Panc1 (cell line): Measurements from ENCODE around the gene STK39. TPM values are rescaled to one million over a fixed set of nuclear protein-coding genes. Genes with fewer than 3 reads are reported as not detected.

Source experiments
- ATAC-seq: fragments of 200-7000 bp; cut with Tn5 transposase; 2 replicates; pipeline ENCODE4 v1.9.1; 2020; ENCODE audit warnings: mild to moderate bottlenecking, moderate library complexity
- BruUV-seq: library from RNA; stranded (reverse); fragments of 400-500 nt; replicated peaks from 2 replicates; lab custom pipeline; 2021; lab: Mats Ljungman, UMichigan
- CTCF ChIA-PET: fragments of 300-600 bp; sonication (Branson Sonifier 250); formaldehyde crosslinking; loops from one replicate; lab custom pipeline; 2022; ENCODE audit warnings: antibody characterized with exemption; lab: Charles Lee
- POLR2A ChIA-PET: fragments of 300-600 bp; sonication (Branson Sonifier 250); formaldehyde crosslinking; loops from one replicate; lab custom pipeline; 2022; ENCODE audit warnings: antibody characterized with exemption; lab: Charles Lee
- DNase-seq: peaks from one replicate; pipeline ENCODE4 v3.0.0-alpha.2; 2010; ENCODE audit warnings: low read depth, low spot score
- H3K27ac ChIP-seq: 2 replicates; pipeline ENCODE4 v1.5.1; 2011; ENCODE audit warnings: mild to moderate bottlenecking, low read length, inconsistent platforms
- H3K27me3 ChIP-seq: fragments of 200-500 bp; sonication (Bioruptor generic); 2 replicates; pipeline ENCODE4 v1.6.0; 2014; ENCODE audit warnings: low read length, inconsistent platforms; ENCODE audit not compliant: control insufficient read depth, insufficient read depth
- H3K36me3 ChIP-seq: fragments of 200-500 bp; sonication (Bioruptor generic); 2 replicates; pipeline ENCODE4 v1.5.1; 2014; ENCODE audit warnings: inconsistent platforms, mild to moderate bottlenecking, low read length, moderate library complexity; ENCODE audit not compliant: control insufficient read depth, insufficient read depth
- H3K4me1 ChIP-seq: 2 replicates; pipeline ENCODE4 v1.5.1; 2011; ENCODE audit warnings: inconsistent platforms, mild to moderate bottlenecking, low read length, moderate library complexity; ENCODE audit not compliant: control insufficient read depth, insufficient read depth
- H3K4me3 ChIP-seq, 2 experiments: 2 replicates each; pipeline ENCODE4 v1.5.1; 2011 to 2012; ENCODE audit warnings: low read depth in 2 of 2, low read length in 2 of 2, mild to moderate bottlenecking in 2 of 2, inconsistent platforms in 1 of 2, moderate library complexity in 1 of 2
- H3K9me3 ChIP-seq: fragments of 200-500 bp; sonication (Bioruptor generic); 2 replicates; pipeline ENCODE4 v1.5.1; 2014; ENCODE audit warnings: low read depth, mild to moderate bottlenecking, inconsistent platforms, low read length, moderate library complexity; ENCODE audit not compliant: control insufficient read depth, insufficient read depth
- CTCF ChIP-seq: fragments of 450-650 bp; IDR thresholded peaks from 2 replicates; pipeline ENCODE4 v1.5.1; 2017; ENCODE audit warnings: mild to moderate bottlenecking
- POLR2AphosphoS5 ChIP-seq: IDR thresholded peaks from 2 replicates; pipeline ENCODE4 v1.6.1; 2012; ENCODE audit warnings: mild to moderate bottlenecking, low read depth, low read length, moderate library complexity
- REST ChIP-seq, 2 experiments: IDR thresholded peaks; 2 replicates each; pipeline ENCODE4 v1.6.1; 2011 to 2012; ENCODE audit warnings: low read depth in 2 of 2, control low read depth in 1 of 2, low read length in 1 of 2, mild to moderate bottlenecking in 1 of 2, moderate library complexity in 1 of 2; ENCODE audit not compliant: insufficient read depth in 1 of 2
- SIN3A ChIP-seq: IDR thresholded peaks from 2 replicates; pipeline ENCODE4 v1.6.1; 2012; ENCODE audit warnings: low read depth, mild to moderate bottlenecking, low read length, moderate library complexity, borderline replicate concordance; ENCODE audit not compliant: insufficient read depth
- TCF7L2 ChIP-seq: IDR thresholded peaks from 2 replicates; pipeline ENCODE4 v1.6.1; 2011; ENCODE audit warnings: mild to moderate bottlenecking, low read depth, low read length, inconsistent platforms
- in situ Hi-C: cut with HindIII; loops from 2 replicates; pipeline ENCODE4 v1.10.0; 2016; ENCODE audit warnings: low sequenced_read_pairs, low pct_unique_long_range_greater_than_20kb
- intact Hi-C: fragments of 100-400 bp; cut with micrococcal nuclease; formaldehyde crosslinking; loops from one replicate; pipeline ENCODE4 v1.10.0; 2022; ENCODE audit not compliant: unreplicated experiment
- total RNA-seq: library from RNA; stranded (reverse); gene quantifications from one replicate; pipeline ENCODE4 v1.2.1, GENCODE V29; 2021; ENCODE audit not compliant: unreplicated experiment

Gene STK39
- total RNA-seq, 1 experiment from 2014 or later = 14.0 TPM

DNA sequence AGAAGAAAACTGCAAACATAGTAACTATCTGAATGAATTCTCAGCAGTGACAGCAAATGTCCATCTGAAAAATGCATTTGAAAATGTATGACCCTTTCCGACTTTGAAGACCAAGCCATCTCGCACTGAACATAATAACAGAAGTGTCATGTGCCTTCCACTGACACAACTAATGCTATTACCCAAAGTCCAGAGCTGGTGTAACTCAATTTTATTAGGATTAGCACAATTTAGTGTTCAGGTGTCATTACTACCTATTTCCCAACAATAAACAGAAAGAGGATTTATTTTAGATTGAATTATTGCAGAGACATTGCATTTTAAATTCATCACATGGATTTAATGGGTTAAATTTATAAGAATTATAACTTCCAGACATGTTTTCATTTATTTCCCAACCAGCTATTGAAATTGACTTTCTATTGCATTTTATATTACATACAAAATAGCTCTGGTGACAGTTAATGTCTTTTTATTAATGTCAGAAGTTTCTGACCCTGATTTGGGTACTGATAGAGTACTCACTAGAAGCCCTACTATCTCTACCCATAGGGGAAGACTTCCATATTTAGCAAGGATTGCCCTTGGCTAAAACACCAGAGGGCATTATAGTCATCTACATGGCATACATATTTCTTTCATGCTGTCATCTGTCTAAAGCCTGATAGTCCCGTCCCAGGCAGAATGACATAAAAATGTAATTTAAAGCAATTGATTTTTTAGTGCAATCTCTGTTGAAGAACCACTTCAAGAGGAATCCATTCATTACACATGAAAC lies 7.0 kb upstream of the STK39 start:
- POLR2A ChIA-PET = no interaction called here
- H3K27ac ChIP-seq = no peak overlapping the region
- no peaks in the 10 kb centered on the region for H3K36me3 ChIP-seq
- H3K4me1 ChIP-seq = no peaks in the 10 kb centered on the region
- in situ Hi-C loops = no loop called here
- TF ChIP-seq SIN3A = no peak
- TF ChIP-seq POLR2AphosphoS5 = no peak
- no peak for TF ChIP-seq TCF7L2
- no peak for TF ChIP-seq REST (IDR thresholded peaks at IDR 0.05; ENCODE audit: insufficient read depth in 1 of 2, low read depth in 2 of 2, low read length in 1 of 2)
- TF ChIP-seq CTCF = no peak
- CTCF ChIA-PET = no interaction called here
- no peak overlapping the region for H3K4me3 ChIP-seq
- no peak for ATAC-seq
- H3K27me3 ChIP-seq = no peaks in the 10 kb centered on the region
- no peak for DNase-seq
- intact Hi-C loops = no loop called here
- BruUV-seq = no TSS peak
- H3K9me3 ChIP-seq = no peaks in the 10 kb centered on the region; the same call in 1 of the 2 replicates

DNA sequence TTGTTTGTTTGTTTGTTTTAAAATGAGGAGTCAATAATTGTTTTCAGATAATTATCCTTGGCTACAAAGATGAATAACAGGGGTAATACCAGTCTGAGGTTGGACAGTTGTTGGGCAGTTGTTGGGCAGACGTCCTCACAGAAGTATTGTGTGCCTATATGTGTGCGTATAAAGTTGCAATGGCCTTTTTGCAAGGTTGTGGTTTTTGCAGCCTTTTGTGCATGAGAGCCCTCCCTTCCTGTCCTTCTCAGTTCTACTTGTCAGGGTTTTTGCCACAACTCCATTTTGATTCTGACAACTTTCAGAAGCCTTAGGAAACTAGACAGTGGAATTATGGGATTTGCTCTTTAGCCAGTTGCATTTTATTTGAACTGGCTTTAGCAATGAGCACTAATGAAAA lies 6.0 kb upstream of the STK39 start:
- no peak for ATAC-seq
- TF ChIP-seq SIN3A (no peak), REST (IDR thresholded peaks at IDR 0.05; ENCODE audit: insufficient read depth in 1 of 2, low read depth in 2 of 2, low read length in 1 of 2) (no peak), TCF7L2 (no peak), POLR2AphosphoS5 (no peak), CTCF (no peak)
- H3K27ac ChIP-seq = no peak overlapping the region
- intact Hi-C loops (no loop called here), in situ Hi-C loops (no loop called here)
- DNase-seq = no peak
- POLR2A ChIA-PET = no interaction called here
- BruUV-seq = no TSS peak
- CTCF ChIA-PET = no interaction called here
- H3K36me3 ChIP-seq = no peaks in the 10 kb centered on the region
- no peaks in the 10 kb centered on the region for H3K27me3 ChIP-seq
- 0 out of 2 replicates have a peak, but pooled peaks cover under 1% of the 10 kb centered on the region for H3K4me1 ChIP-seq
- H3K4me3 ChIP-seq = no peak overlapping the region
- H3K9me3 ChIP-seq = no peaks in the 10 kb centered on the region
